B cell (primary cell): ENCODE measurements around the gene PCNX4. TPM values are rescaled to one million over a fixed set of nuclear protein-coding genes. Genes with fewer than 3 reads are reported as not detected.

Experiments used
- ATAC-seq: fragments of 200-7000 bp; cut with Tn5 transposase; one replicate; pipeline ENCODE4 v1.10.0; 2021; ENCODE audit warnings: low read depth, mild to moderate bottlenecking, moderate number of reproducible peaks, moderate library complexity
- CTCF ChIA-PET: fragments of 350-600 bp; sonication (Branson Sonifier 250); formaldehyde crosslinking; loops from one replicate; lab custom pipeline; 2021; ENCODE audit warnings: antibody characterized with exemption, inconsistent platforms; lab: Charles Lee
- POLR2A ChIA-PET: fragments of 350-600 bp; sonication (Branson Sonifier 250); formaldehyde crosslinking; loops from one replicate; lab custom pipeline; 2021; ENCODE audit warnings: antibody characterized with exemption; lab: Charles Lee
- DNase-seq: peaks from one replicate; pipeline ENCODE4 v3.0.0; 2013
- H2AFZ ChIP-seq: 2 replicates; pipeline ENCODE4 v1.6.1; 2012; ENCODE audit warnings: mild to moderate bottlenecking, low read depth, low read length; ENCODE audit not compliant: insufficient read depth, poor library complexity, severe bottlenecking
- H3K27ac ChIP-seq, 2 donors: 1 replicate in 1 of 2; 2 replicates in 1 of 2; pipeline ENCODE4 v1.5.1; 2012 to 2013; ENCODE audit warnings: low read length in 2 of 2, mild to moderate bottlenecking in 2 of 2, moderate library complexity in 1 of 2
- H3K27me3 ChIP-seq, 4 experiments: fragments of 200-600 bp in 1 of 4; sonication (generic) in 1 of 4; replicated peaks in 1 of 4; 1 replicate in 2 of 4; 2 replicates in 2 of 4; pipeline versions ENCODE4 v1.6.1 to v1.7.0; 2013 to 2016; ENCODE audit warnings: low read length in 3 of 4, mild to moderate bottlenecking in 2 of 4, mixed read lengths in 1 of 4, moderate library complexity in 1 of 4; ENCODE audit not compliant: insufficient read depth in 4 of 4, control insufficient read depth in 3 of 4; ENCODE audit errors: control extremely low read depth in 1 of 4
- H3K36me3 ChIP-seq, 2 experiments: replicated peaks in 1 of 2; 1 replicate in 1 of 2; 2 replicates in 1 of 2; pipeline versions ENCODE4 v1.6.1 to v1.7.1; 2013; ENCODE audit warnings: low read length in 1 of 2; ENCODE audit not compliant: insufficient read depth in 2 of 2, control insufficient read depth in 1 of 2; ENCODE audit errors: control extremely low read depth in 1 of 2, extremely low read depth in 1 of 2
- H3K4me1 ChIP-seq, 2 donors: fragments of 200-600 bp in 1 of 2; sonication (generic) in 1 of 2; 1 replicate in 1 of 2; 2 replicates in 1 of 2; pipeline versions ENCODE4 v1.5.1 to v1.6.1; 2013 to 2017; ENCODE audit warnings: low read length in 2 of 2; ENCODE audit not compliant: control insufficient read depth in 2 of 2, insufficient read depth in 2 of 2
- H3K4me2 ChIP-seq: replicated peaks from 2 replicates; pipeline ENCODE3; 2012; ENCODE audit warnings: mild to moderate bottlenecking, low read depth, low read length; ENCODE audit not compliant: poor library complexity, severe bottlenecking
- H3K4me3 ChIP-seq, 5 experiments: fragments of 200-600 bp in 1 of 5; sonication (generic) in 1 of 5; 1 replicate in 3 of 5; 2 replicates in 2 of 5; pipeline versions ENCODE4 v1.5.1 to v1.7.0; 2011 to 2016; ENCODE audit warnings: low read length in 4 of 5, mild to moderate bottlenecking in 4 of 5, low read depth in 2 of 5, control low read depth in 1 of 5, moderate library complexity in 1 of 5; ENCODE audit not compliant: insufficient read depth in 1 of 5; ENCODE audit errors: control extremely low read depth in 1 of 5, extremely low read depth in 1 of 5
- H3K79me2 ChIP-seq: fragments of 200-600 bp; sonication (generic); one replicate; pipeline ENCODE4 v1.6.0; 2016; ENCODE audit warnings: low read length; ENCODE audit not compliant: control insufficient read depth, insufficient read depth
- H3K9ac ChIP-seq: fragments of 200-600 bp; sonication (generic); 2 replicates; pipeline ENCODE4 v1.6.1; 2017; ENCODE audit warnings: mild to moderate bottlenecking, low read length, moderate library complexity
- H3K9me3 ChIP-seq, 3 donors: one replicate each; pipeline versions ENCODE4 v1.6.1 to v1.7.1; 2013; ENCODE audit warnings: low read length in 2 of 3; ENCODE audit not compliant: control insufficient read depth in 2 of 3, insufficient read depth in 1 of 3; ENCODE audit errors: control extremely low read depth in 1 of 3
- H4K20me1 ChIP-seq: 2 replicates; pipeline ENCODE4 v1.6.0; 2012; ENCODE audit warnings: mild to moderate bottlenecking, low read length; ENCODE audit not compliant: insufficient read depth, control insufficient read depth, poor library complexity, severe bottlenecking
- H3K27ac Mint-ChIP-seq: one replicate; pipeline ENCODE4 v1.8.0; 2021; ENCODE audit warnings: mixed read lengths
- H3K27me3 Mint-ChIP-seq: one replicate; pipeline ENCODE4 v1.8.0; 2021; ENCODE audit warnings: mixed read lengths
- H3K4me1 Mint-ChIP-seq: one replicate; pipeline ENCODE4 v1.8.0; 2021; ENCODE audit warnings: mixed read lengths
- H3K4me3 Mint-ChIP-seq: one replicate; pipeline ENCODE4 v1.8.0; 2021; ENCODE audit warnings: mixed read lengths
- H3K9me3 Mint-ChIP-seq: one replicate; pipeline ENCODE4 v1.8.0; 2022; ENCODE audit warnings: mixed read lengths; ENCODE audit not compliant: insufficient read depth
- EZH2 ChIP-seq: IDR thresholded peaks from 2 replicates; pipeline ENCODE4 v1.6.1; 2012; ENCODE audit warnings: borderline replicate concordance, low read depth, mild to moderate bottlenecking, moderate library complexity, low read length; ENCODE audit not compliant: insufficient read depth, poor library complexity, severe bottlenecking
- WGBS: methylation state at CpG from one replicate; pipeline ENCODE4 v1.1.5; 2013; ENCODE audit warnings: missing lambda C conversion rate; ENCODE audit not compliant: insufficient coverage; 5-methylcytosine and 5-hydroxymethylcytosine counted together
- intact Hi-C: fragments of 100-400 bp; cut with micrococcal nuclease; formaldehyde crosslinking; loops from one replicate; pipeline ENCODE4 v1.10.0; 2022
- polyA plus RNA-seq: library from polyadenylated mRNA; depleted of rRNA; stranded (reverse); fragments of >200 nt; gene quantifications from 2 replicates; pipeline ENCODE4 v1.2.3, GENCODE V29; 2012
- total RNA-seq, 2 donors: library from RNA; stranded (reverse); fragments of 120-200 nt in 1 of 2; gene quantifications; 1 replicate in 1 of 2; 2 replicates in 1 of 2; pipeline versions ENCODE4 v1.2.3 to v1.2.4, GENCODE V29; 2013 to 2022
- TF ChIP-seq, protein P1 (sequence below): fragments of 200-600 bp; IDR thresholded peaks from one replicate; pipeline ENCODE4 v1.8.0; 2022; ENCODE audit warnings: antibody characterized with exemption, mild to moderate bottlenecking

The PCNX4 gene
- total and polyA plus RNA-seq, 2 donors (not counting 1 experiment from before 2014, with no cell fraction given): 17.8 to 53.4 TPM

DNA sequence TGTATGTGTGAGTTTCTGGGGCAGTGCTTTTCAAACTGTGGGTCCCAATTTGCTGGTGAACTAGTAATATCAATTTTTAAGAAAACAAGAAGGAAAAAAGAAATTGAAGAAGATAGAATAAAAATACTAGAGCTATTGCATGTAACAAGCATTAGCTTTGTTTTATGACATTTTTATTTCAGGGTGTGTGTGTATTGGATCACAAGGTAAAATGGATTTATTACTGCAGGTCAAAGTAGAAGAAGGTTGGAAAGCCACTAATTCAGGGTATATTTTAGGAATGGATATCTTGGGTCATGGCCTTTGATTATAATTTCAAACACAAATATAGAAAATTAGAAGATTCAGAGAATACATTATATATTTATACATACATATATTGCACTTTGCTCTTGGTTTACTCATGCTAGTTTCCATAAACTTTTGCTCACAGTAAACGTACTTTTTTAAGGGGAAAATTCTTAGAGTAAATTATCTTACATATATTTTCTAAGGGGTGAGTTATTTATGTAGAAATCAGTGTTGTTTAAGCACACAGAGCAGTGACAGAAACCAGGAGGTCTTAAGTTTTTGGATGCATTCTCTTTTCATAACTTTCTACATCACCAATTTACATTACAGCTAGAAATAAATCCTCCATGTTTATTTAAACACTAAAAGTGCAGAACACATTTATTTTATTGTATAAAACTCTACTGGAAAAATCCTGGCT, 122.8 kb downstream of the PCNX4 start:
- intact Hi-C loops: no loop called here
- Histone ChIP-seq H3K9ac (no peak overlapping the region), H3K4me1 (no peaks in the 10 kb centered on the region), H3K36me3 (no peaks in the 10 kb centered on the region), H2AFZ (no peak overlapping the region), H3K4me3 (no peak overlapping the region), H3K9me3 (no peaks in the 10 kb centered on the region), H3K79me2 (no peaks in the 10 kb centered on the region), H4K20me1 (no peaks in the 10 kb centered on the region), H3K4me2 (no peak overlapping the region), H3K27me3 (peaks cover 0 to 4% (median 0%) of the 10 kb centered on the region in 4 experiments), H3K27ac (no peak overlapping the region)
- H3K27ac Mint-ChIP-seq: no peak overlapping the region
- TF ChIP-seq EZH2: no peak
- TF ChIP-seq, protein P1, sequence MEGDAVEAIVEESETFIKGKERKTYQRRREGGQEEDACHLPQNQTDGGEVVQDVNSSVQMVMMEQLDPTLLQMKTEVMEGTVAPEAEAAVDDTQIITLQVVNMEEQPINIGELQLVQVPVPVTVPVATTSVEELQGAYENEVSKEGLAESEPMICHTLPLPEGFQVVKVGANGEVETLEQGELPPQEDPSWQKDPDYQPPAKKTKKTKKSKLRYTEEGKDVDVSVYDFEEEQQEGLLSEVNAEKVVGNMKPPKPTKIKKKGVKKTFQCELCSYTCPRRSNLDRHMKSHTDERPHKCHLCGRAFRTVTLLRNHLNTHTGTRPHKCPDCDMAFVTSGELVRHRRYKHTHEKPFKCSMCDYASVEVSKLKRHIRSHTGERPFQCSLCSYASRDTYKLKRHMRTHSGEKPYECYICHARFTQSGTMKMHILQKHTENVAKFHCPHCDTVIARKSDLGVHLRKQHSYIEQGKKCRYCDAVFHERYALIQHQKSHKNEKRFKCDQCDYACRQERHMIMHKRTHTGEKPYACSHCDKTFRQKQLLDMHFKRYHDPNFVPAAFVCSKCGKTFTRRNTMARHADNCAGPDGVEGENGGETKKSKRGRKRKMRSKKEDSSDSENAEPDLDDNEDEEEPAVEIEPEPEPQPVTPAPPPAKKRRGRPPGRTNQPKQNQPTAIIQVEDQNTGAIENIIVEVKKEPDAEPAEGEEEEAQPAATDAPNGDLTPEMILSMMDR: no peak
- H3K4me1 Mint-ChIP-seq: peaks cover 8% of the 10 kb centered on the region
- peaks cover 1% of the 10 kb centered on the region for H3K9me3 Mint-ChIP-seq
- ChIA-PET POLR2A (no interaction called here), CTCF (no interaction called here)
- no CpG with 5 or more reads among the region's 1 CpG for WGBS
- no peak for ATAC-seq
- no peak overlapping the region for H3K4me3 Mint-ChIP-seq
- no peak for DNase-seq
- no peaks in the 10 kb centered on the region for H3K27me3 Mint-ChIP-seq

DNA sequence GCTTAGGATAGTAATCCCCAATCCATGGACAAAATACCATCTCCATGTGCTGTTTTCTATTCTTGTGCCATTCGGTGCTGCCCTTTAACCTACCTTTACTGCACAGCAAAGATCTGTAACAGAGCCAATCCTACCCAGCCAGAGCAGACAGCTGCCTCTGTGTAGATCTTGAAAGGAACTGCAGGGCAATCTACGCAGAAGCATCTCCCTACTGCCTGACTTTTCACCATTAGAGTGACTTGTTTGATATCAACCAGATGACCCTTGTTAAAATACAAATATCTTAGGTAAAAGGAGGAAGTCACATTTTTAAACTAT, 123.4 kb downstream of the PCNX4 start:
- H3K4me2 ChIP-seq: no peak overlapping the region
- ChIA-PET POLR2A (no interaction called here), CTCF (no interaction called here)
- no peaks in the 10 kb centered on the region for H3K79me2 ChIP-seq
- TF ChIP-seq, protein P1: no peak
- TF ChIP-seq EZH2: no peak
- Mint-ChIP-seq H3K4me3 (no peak overlapping the region), H3K4me1 (peaks cover 8% of the 10 kb centered on the region), H3K27me3 (no peaks in the 10 kb centered on the region), H3K27ac (no peak overlapping the region), H3K9me3 (peaks cover 1% of the 10 kb centered on the region)
- peaks cover 0 to 4% (median 0%) of the 10 kb centered on the region in 4 experiments for H3K27me3 ChIP-seq
- no peak overlapping the region for H3K9ac ChIP-seq
- DNase-seq (no peak), ATAC-seq (no peak)
- WGBS: 100% methylated on average over 2 of the region's 2 CpGs
- no peaks in the 10 kb centered on the region for H3K36me3 ChIP-seq
- no peak overlapping the region for H3K27ac ChIP-seq
- no peak overlapping the region for H3K4me3 ChIP-seq
- no peaks in the 10 kb centered on the region for H3K9me3 ChIP-seq
- no peaks in the 10 kb centered on the region for H4K20me1 ChIP-seq
- H2AFZ ChIP-seq: no peak overlapping the region
- intact Hi-C loops: no loop called here
- no peaks in the 10 kb centered on the region for H3K4me1 ChIP-seq
